Activated CD4-positive, alpha-beta T cell treated with anti-CD3 and anti-CD28 coated beads, Interleukin-2, Interleukin-4, amounts not matched to agents 100 ng/mL and 50 ng/mL, durations not matched to agents 16 hours and 8 hours (primary cell): ENCODE data around the gene LHX2.

Experiments used
- DNase-seq: peaks from one replicate; pipeline ENCODE4 v3.0.0-alpha.2; 2020; ENCODE audit warnings: low spot score

The LHX2 gene

GRCh38 chr9:124062172-124062571, 50.6 kb downstream of the LHX2 start:
- DNase-seq = no peak

GRCh38 chr9:124066783-124067577, 55.4 kb downstream of the LHX2 start:
- no peak for DNase-seq

- DNase-seq = no peak
Measured at GRCh38 chr9:124068251-124068650, 56.7 kb downstream of the LHX2 start.

- no peak for DNase-seq
Measured at GRCh38 chr9:124074746-124075145, 63.2 kb downstream of the LHX2 start.

- no peak for DNase-seq
Measured at GRCh38 chr9:124075761-124076160, 64.2 kb downstream of the LHX2 start.

GRCh38 chr9:124077915-124078572, 66.5 kb downstream of the LHX2 start:
- DNase-seq = no peak

GRCh38 chr9:124078641-124079040, 67.1 kb downstream of the LHX2 start:
- no peak for DNase-seq

- no peak for DNase-seq
Measured at GRCh38 chr9:124079176-124079925, 67.8 kb downstream of the LHX2 start.

- DNase-seq = no peak
Measured at GRCh38 chr9:124082622-124083021, 71.1 kb downstream of the LHX2 start.
